ENCODE data around the gene PTGER1. TPM values are rescaled to one million over a fixed set of nuclear protein-coding genes. Genes with fewer than 3 reads are reported as not detected.

The PTGER1 gene
- total and polyA plus RNA-seq, 2 donors (not counting 3 experiments of a cell fraction or from before 2014, with no cell fraction given): 0.21 to 0.40 TPM

GRCh38 chr19:14446336-14447036 lies 28.7 kb downstream of the PTGER1 start:
- Histone ChIP-seq H3K27ac (ENCODE audit: insufficient read depth, low read depth, low read length) (no peak overlapping the region), H3K4me2 (ENCODE audit: insufficient read depth, low read length) (no peak overlapping the region), H3K9ac (replicated peaks; ENCODE audit: extremely low read depth, insufficient read depth, low read length) (no peak overlapping the region), H3K9me1 (replicated peaks; ENCODE audit: control insufficient read depth, extremely low read depth, insufficient read depth, low read length) (no peaks in the 10 kb centered on the region), H3K27me3 (ENCODE audit: control insufficient read depth in 2 of 2, insufficient read depth in 2 of 2, low read length in 2 of 2) (no peaks in the 10 kb centered on the region), H4K20me1 (replicated peaks; ENCODE audit: control insufficient read depth, extremely low read depth, insufficient read depth, low read length) (no peaks in the 10 kb centered on the region), H2AFZ (ENCODE audit: low read depth, low read length) (no peak overlapping the region), H3K79me2 (ENCODE audit: control insufficient read depth, insufficient read depth, low read length) (peaks cover 2% of the 10 kb centered on the region), H3K9me3 (replicated peaks; ENCODE audit: control insufficient read depth, insufficient read depth, low read length) (no peaks in the 10 kb centered on the region), H3K4me1 (ENCODE audit: control insufficient read depth, extremely low read depth, insufficient read depth, low read length) (no peaks in the 10 kb centered on the region), H3K36me3 (ENCODE audit: control insufficient read depth in 2 of 2, extremely low read depth in 1 of 2, insufficient read depth in 2 of 2, low read length in 2 of 2) (peaks cover 24 to 68% of the 10 kb centered on the region in 2 experiments), H3K4me3 (replicated peaks in 1 of 3; ENCODE audit: insufficient read depth in 1 of 3, low read depth in 1 of 3, low read length in 3 of 3) (no peak overlapping the region)
- ChIA-PET CTCF (no interaction called here), POLR2A (no interaction called here)
- no TSS peak for BruUV-seq (replicated peaks)
- no peak for TF ChIP-seq CTCF (IDR thresholded peaks at IDR 0.05; ENCODE audit: extremely low read depth in 1 of 2, insufficient read depth in 1 of 2, low read depth in 1 of 2, low read length in 2 of 2)
- no peak for TF ChIP-seq JUN (IDR thresholded peaks at IDR 0.05; ENCODE audit: borderline replicate concordance, insufficient read depth, insufficient read length, low read depth)
- no peak for TF ChIP-seq EZH2 (IDR thresholded peaks at IDR 0.05; ENCODE audit: borderline replicate concordance, low read depth, low read length, severe bottlenecking)
- no peak for FAIRE-seq
- no peak for DNase-seq (ENCODE audit: low read depth, low spot score)
- dilution Hi-C loops (cut with MboI; ENCODE audit: extremely low pct_ligation_motif_present, low sequenced_read_pairs) (no loop called here), intact Hi-C loops (cut with micrococcal nuclease) (no loop called here)

- no peaks in the 10 kb centered on the region for H3K9me3 ChIP-seq (replicated peaks; ENCODE audit: control insufficient read depth, insufficient read depth, low read length)
- H3K4me1 ChIP-seq (ENCODE audit: control insufficient read depth, extremely low read depth, insufficient read depth, low read length): peaks cover 17% of the 10 kb centered on the region
- no peaks in the 10 kb centered on the region for H3K9me1 ChIP-seq (replicated peaks; ENCODE audit: control insufficient read depth, extremely low read depth, insufficient read depth, low read length)
- ChIA-PET CTCF (no interaction called here), POLR2A (no interaction called here)
- TF ChIP-seq MAX (IDR thresholded peaks at IDR 0.05; ENCODE audit: insufficient read depth, insufficient read length) (peak; percentile 7), MYC (IDR thresholded peaks at IDR 0.05; ENCODE audit: low read depth, low read length) (no peak)
- H3K79me2 ChIP-seq (ENCODE audit: control insufficient read depth, insufficient read depth, low read length): peaks cover 22% of the 10 kb centered on the region
- peaks cover 12 to 52% of the 10 kb centered on the region in 2 experiments for H3K36me3 ChIP-seq (ENCODE audit: control insufficient read depth in 2 of 2, extremely low read depth in 1 of 2, insufficient read depth in 2 of 2, low read length in 2 of 2)
- no TSS peak for BruUV-seq (replicated peaks)
- no peak overlapping the region for H3K9ac ChIP-seq (replicated peaks; ENCODE audit: extremely low read depth, insufficient read depth, low read length)
- H4K20me1 ChIP-seq (replicated peaks; ENCODE audit: control insufficient read depth, extremely low read depth, insufficient read depth, low read length): no peaks in the 10 kb centered on the region
- dilution Hi-C loops (cut with MboI; ENCODE audit: extremely low pct_ligation_motif_present, low sequenced_read_pairs): no loop called here
- intact Hi-C loops (cut with micrococcal nuclease): no loop called here
- H3K27ac ChIP-seq (ENCODE audit: insufficient read depth, low read depth, low read length): no peak overlapping the region
- no peaks in the 10 kb centered on the region for H3K27me3 ChIP-seq (ENCODE audit: control insufficient read depth in 2 of 2, insufficient read depth in 2 of 2, low read length in 2 of 2)
- no peak overlapping the region for H3K4me3 ChIP-seq (replicated peaks in 1 of 3; ENCODE audit: insufficient read depth in 1 of 3, low read depth in 1 of 3, low read length in 3 of 3)
- FAIRE-seq: no peak
- no peak for DNase-seq (ENCODE audit: low read depth, low spot score)
- H3K4me2 ChIP-seq (ENCODE audit: insufficient read depth, low read length): no peak overlapping the region
- H2AFZ ChIP-seq (ENCODE audit: low read depth, low read length): no peak overlapping the region
These were observed 31.4 kb downstream of the PTGER1 start for GRCh38 chr19:14443632-14444216.
